Stimulated activated CD4-positive, alpha-beta T cell treated with anti-CD3 and anti-CD28 coated beads, Interleukin-15, amount 100 ng/mL, for 1 hour (primary cell): ENCODE results near the gene GBF1.
A peak's percentile ranks its signal among the peaks of the same experiment; 100 is the strongest.
"Not testable (repeated sequence)": the region's sequence is repeated elsewhere in the genome, so short reads cannot be mapped to it uniquely, and the experiment has no call there.

Experiments
- DNase-seq, 2 donors: peaks; one replicate each; pipeline ENCODE4 v3.0.0-alpha.2; 2020; ENCODE audit warnings: low read depth in 1 of 2, low spot score in 1 of 2

GBF1 gene

GRCh38 chr10:102245082-102245931, at the start of gene GBF1:
Gene GBF1 (plus strand): TSS chr10:102245532. CDS start chr10:102258939, 13,407 bp downstream.
- peak; percentile 72 to 75 for DNase-seq

GRCh38 chr10:102196893-102197292, 48.4 kb upstream of the GBF1 start:
- DNase-seq: no peak

- no peak for DNase-seq
These were observed 47.3 kb upstream of the GBF1 start for GRCh38 chr10:102198027-102198426.

DNA sequence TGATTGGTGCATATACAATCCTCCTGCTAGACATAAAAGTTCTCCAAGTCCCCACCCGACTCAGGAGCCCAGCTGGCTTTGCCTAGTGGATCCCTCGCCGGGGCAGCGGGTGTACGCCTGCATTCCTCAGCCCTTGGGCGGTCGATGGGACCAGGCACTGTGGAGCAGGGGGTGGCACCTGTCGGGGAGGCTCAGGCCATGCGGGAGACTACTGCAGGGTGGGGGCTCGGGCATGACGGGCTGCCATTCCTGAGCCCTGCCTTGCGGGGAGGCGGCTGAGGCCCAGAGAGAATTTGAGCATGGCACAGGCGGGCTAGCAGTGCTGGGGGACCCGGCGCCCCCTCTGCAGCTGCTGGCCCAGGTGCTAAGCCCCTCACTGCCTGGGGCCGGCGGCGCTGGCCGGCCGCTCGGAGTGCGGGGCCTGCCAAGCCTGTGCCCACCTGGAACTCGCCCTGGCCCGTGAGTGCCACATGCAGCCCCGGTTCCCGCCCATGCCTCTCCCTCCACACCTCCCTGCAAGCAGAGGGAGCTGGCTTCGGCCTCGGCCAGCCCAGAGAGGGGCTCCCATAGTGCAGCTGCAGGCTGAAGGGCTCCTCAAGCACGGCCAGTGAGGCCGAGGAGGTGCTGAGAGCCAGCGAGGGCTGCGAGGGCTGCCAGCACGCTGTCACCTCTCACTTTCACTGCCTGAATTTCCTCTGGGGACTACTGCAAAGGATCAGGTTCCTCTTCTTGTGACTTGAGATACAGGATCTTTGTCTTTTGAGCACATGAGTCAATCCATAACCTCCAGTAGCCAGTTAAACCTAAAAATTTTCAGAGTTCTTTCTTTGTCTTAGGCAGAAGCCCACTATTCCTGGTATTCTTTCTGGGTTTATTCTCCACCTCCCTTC, 44.3 kb upstream of the GBF1 start:
- no peak for DNase-seq

DNA sequence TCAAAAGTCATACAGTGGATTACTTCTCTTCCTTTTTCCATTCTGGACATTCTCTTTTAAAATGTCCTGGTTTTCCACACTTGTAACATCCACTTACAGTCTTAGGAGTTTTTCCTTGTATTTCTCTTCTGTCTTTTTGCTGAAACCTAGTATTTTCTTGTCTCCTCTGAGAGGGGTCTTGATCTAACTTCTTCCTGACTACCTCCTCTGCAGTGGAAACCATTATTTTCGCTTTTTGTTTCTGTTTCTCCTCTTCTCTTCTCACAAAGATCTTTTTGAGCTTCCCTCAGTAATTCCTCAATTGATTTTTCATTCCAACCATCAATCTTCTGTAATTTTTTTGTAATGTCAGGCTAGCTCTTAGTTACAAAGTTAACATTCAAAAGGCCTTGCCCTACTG, 42.9 kb upstream of the GBF1 start:
- no peak for DNase-seq

DNA sequence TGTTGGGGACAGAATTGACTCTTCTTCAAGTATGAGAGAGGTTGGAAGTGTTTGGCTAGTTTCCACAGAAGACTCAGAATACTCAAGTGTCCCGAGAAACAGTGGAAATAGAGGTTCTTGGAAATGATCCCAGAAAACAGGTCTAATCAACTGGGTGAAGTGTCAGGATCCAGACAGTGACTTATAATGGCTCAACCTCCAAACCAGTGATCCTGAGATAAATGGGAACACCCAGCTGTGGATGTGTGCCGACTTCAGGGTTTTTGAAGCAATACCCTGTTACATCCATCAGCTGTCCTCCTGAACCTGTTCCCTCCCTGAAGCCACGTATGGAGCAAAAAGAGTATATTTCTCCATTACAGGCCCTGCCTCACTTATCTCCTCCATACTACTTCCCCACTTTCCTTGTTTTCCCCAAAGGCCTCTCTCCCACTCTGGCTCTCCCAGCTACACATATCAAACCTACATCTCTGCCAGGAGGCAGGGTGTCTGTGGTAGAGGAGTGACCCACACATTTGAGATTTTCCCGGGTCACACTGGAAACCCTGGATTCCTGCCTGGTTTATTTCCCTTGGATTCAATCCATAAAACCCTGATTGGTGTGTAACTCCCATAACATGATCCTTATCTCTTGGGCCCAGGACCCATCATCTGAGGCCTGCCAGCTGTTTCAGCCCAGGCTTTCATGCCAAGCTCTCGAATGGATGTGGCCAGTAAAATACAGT, 36.9 kb upstream of the GBF1 start:
- DNase-seq: no peak

DNA sequence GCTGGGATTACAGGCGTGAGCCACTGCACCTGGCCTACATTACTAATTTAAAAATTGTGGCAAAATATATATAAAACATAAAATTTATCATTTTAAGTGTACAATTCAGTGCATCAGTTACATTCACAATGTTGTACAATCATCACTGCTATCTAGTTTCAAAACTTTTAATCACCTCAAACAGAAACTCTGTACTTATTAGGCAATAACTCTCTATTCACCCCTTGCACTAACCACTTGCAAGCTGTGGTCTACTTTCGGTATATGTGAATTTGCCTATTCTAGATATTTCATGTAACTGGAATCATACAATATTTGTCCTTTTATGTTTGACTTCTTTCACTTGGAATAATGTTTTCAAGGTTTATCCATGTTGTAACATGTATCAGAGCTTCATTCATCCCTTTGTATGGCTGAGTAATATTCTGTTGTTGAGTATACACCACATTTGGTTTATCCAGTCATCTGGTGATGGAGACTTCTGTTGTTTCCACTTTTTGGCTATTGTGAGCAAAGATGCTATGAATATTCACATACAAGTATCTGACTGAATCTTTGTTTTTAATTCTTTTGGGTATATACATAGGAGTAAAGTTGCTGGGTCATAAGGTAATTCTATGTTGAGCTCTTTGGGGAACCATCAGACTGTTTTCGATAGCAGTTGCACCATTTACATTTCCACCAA, 33.6 kb upstream of the GBF1 start:
- DNase-seq: no peak

DNA sequence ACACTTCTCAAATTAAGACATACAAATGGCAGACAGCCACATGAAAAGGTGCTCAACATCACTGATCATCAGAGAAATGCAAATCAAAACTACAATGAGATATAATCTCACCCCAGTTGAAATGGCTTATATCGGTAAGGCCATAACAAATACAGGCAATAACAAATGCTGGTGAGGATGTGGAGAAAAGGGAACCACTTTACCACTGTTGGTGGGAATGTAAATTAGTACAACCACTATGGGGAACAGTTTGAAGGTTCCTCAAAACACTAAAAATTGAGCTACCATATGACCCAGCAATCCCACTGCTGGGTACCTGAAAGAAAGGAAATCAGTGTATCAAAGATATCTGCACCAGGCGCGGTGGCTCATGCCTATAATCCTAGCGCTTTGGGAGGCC, 31.7 kb upstream of the GBF1 start:
- DNase-seq: not testable (repeated sequence)

DNA sequence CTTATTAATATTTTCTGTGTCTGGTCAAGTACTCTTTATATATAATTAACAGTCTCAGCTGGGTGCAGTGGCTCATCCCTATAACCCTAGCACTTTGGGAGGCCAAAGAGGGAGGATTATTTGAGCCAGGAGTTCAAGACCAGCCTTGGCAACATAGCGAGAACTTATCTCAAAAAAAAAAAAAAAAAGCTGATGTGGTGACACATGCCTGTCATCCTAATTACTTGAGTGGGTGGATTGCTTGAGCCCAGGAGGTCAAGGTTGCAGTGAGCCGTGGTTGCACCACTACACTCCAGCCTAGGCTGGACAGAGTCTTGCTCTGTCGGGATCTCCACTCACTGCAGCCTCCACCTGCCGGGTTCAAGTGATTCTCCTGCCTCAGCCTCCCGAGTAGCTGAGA, 26.0 kb upstream of the GBF1 start:
- DNase-seq: no peak

GRCh38 chr10:102220612-102221011, 24.7 kb upstream of the GBF1 start:
- no peak for DNase-seq

GRCh38 chr10:102222797-102223196, 22.5 kb upstream of the GBF1 start:
- DNase-seq: no peak

DNA sequence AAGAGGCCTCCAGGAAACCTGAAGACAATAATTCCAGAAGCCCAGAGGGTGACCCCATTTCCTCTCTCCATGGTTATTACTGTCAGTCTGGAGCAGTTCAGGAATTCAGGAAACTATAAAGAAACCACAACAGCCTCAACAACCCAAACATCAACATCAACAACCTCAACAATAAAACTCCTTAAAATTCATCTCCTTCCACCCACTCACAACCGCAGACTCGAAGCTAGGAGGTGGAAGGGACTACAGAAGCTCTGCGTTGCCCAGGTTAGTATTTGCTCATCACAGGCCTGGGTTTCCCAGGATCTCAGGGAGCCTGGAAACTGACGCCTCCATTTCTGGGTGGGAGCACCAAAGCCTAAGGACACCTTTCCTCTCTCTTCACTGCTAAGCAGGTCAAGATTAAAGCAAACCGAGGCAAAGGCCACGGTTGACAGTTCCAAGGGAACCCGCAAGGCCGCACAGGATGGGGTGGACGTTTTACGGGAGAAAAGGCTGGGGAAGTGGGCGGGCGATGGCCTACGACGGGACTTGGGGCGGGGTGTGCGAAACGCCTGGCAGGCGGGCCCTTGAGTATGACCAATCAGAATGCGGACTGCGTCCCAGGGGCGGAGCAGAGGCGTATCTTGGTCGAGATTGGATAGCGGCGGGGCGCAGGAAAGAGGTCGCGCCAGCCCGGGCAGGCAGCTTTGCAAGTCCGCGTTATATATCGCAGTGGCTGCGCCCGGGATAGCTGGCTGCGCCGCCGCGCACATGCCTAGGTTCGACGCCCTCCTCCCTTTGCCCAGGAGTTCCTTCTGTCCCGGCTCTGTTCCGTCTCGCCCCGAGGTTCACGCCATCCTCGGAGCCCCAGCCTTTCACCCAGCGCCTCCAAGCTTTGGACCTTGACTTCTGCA, 19.4 kb upstream of the GBF1 start, which contains the start of gene ELOVL3:
Gene ELOVL3 (plus strand): TSS at position 654 of the 896 bp plus-strand sequence. CDS start 250 bp downstream, outside the sequence.
- DNase-seq: peak; percentile 64 to 66

DNA sequence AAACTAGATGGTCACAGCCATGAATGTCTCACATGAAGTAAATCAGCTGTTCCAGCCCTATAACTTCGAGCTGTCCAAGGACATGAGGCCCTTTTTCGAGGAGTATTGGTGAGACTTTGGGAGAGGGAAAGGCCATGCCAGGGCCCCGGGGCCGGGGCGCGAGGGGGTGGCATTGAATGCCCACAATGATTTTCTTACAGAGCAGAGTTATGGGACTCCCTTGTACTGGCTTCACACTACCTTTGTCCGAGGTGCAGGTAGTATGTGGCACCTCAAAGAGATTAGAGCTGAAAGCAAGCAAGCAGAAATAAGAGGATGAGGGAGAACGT, 18.8 kb upstream of the GBF1 start:
- no peak for DNase-seq

DNA sequence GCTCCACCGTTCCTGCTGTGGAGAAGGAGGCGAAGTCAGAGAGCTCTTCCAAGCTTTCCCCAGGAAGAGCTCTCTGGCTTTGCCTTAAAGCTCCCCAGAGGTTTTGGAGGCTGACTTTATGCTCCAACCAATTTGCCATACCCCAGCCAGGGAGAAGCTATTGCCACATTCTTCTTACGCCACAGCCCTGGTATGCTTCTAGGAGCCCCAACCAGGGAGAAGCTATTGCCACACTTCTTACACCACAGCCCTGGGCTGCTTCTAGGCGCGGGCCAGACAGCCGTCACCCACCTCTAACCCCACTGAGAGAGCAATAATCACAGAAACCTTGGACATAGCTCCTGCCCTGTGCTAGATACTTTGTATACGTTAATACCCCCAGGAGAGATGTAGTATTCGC, 18.3 kb upstream of the GBF1 start:
- DNase-seq: no peak

DNA sequence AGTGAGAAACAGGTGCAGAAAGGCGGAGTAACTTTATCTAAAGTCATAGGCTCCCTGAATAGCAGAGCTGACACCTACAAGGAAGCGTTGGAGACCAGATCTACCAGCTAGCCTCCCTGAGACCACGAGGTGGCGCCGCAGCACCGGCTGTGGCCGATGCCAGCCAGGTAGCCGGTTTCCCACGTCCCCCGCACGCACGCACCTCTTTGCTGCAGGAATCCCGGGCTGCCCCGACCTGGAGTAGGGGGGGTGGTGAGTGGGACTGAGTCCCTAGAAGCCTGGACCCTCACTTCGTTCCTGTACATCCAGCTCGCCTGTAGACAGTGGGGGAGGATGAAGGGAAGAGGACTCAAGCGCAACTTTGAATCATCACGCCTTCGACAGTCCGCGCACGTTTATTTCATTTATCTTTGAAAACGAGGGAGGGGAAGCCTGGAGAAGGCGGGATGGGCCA, 15.5 kb upstream of the GBF1 start:
- peak; percentile 69 to 78 for DNase-seq

- DNase-seq: peak in 1 of 2 donors; percentile 21
These were observed 15.0 kb upstream of the GBF1 start for GRCh38 chr10:102230264-102230860.

GRCh38 chr10:102230861-102231356, 14.4 kb upstream of the GBF1 start:
- DNase-seq: peak in 1 of 2 donors; percentile 25

DNA sequence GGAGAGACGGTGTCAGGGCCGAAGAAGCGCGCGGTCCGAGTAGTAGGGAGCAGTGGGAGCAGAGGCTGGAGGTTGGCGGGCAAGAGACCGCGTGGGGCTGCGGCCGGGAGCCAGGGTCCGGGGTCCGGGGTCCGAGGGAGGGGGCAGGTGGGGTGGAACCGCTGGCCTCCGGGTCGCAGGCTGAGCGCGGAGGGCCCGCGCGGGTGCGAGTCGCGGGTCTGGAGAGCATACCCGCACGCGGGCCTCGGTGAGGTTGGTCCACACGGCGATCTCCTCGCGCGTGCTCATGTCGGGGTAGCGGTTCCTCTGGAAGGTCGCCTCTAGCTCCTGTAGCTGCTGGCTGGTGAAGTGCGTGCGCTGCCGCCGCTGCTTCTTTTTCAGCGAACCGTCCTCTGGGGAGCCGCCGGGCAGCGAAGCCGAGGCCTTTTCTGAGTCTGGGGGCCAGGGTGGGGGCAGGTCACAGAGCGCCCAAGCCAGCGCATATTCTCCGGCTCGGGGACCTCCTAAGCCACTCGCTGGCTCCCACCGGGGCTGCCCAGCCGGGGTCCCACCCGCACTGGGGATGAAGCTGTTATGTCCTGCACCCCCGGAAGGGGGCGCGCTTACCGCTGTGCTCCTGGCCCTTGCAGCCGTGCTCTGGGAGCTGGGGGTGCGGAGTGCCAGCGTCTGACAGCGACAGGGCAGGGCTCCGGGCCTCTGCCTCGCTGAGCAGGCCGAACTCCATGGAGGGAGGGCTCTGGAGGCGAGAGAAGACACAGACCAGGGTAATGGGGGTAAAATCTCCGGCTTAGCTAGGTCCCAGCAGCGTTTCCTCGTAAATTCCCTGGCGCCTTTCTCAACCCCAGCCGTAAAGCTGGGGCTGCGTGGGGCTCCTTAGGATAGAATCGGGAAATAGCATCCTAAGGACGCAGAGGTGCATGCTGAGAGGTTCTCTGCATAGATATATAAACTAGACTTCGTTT, 13.7 kb upstream of the GBF1 start:
- peak; percentile 29 to 69 for DNase-seq
